H1 (cell line): ENCODE results near the gene FAM241B. TPM values are rescaled to one million over a fixed set of nuclear protein-coding genes. Genes with fewer than 3 reads are reported as not detected.

ENCODE experiments used
- BACH1 ChIP-seq: IDR thresholded peaks from 2 replicates; pipeline ENCODE4 v1.6.1; 2012; ENCODE audit warnings: low read length, improper control_type of control experiment
- CHD1 ChIP-seq: IDR thresholded peaks from 2 replicates; pipeline ENCODE4 v1.6.1; 2012; ENCODE audit warnings: low read depth, low read length, improper control_type of control experiment
- EP300 ChIP-seq, 2 experiments: IDR thresholded peaks; 1 replicate in 1 of 2; 2 replicates in 1 of 2; pipeline ENCODE4 v1.6.1; 2011 to 2012; ENCODE audit warnings: low read depth in 2 of 2, low read length in 2 of 2, mild to moderate bottlenecking in 2 of 2, borderline replicate concordance in 1 of 2, inconsistent platforms in 1 of 2, moderate library complexity in 1 of 2
- HDAC2 ChIP-seq, 2 experiments: fragments of 300-600 bp in 1 of 2; sonication (generic) in 1 of 2; IDR thresholded peaks; 2 replicates each; pipeline ENCODE4 v1.6.1; 2011 to 2012; ENCODE audit warnings: low read depth in 2 of 2, low read length in 2 of 2, mild to moderate bottlenecking in 2 of 2, moderate library complexity in 2 of 2, borderline replicate concordance in 1 of 2, inconsistent platforms in 1 of 2
- RNF2 ChIP-seq: fragments of 200-900, 300-1000 bp; sonication (generic); IDR thresholded peaks from 2 replicates; pipeline ENCODE4 v1.7.1; 2016; ENCODE audit warnings: borderline replicate concordance, low read depth, mild to moderate bottlenecking, antibody characterized with exemption, low read length; ENCODE audit not compliant: poor library complexity, severe bottlenecking; ENCODE audit errors: missing control alignments
- SIN3A ChIP-seq, 2 experiments: IDR thresholded peaks in 1 of 2; conservative IDR thresholded peaks in 1 of 2; 2 replicates each; pipeline ENCODE4 v1.6.1; 2011 to 2012; ENCODE audit warnings: low read length in 2 of 2, improper control_type of control experiment in 1 of 2, low read depth in 1 of 2, mild to moderate bottlenecking in 1 of 2
- TBP ChIP-seq: IDR thresholded peaks from 2 replicates; pipeline ENCODE4 v1.6.1; 2011; ENCODE audit warnings: low read depth, low read length, improper control_type of control experiment
- ZNF274 ChIP-seq: IDR thresholded peaks from 2 replicates; pipeline ENCODE4 v1.7.0; 2012; ENCODE audit warnings: low read length, borderline replicate concordance; ENCODE audit errors: extremely low read depth
- polyA plus RNA-seq, 7 experiments: library from polyadenylated mRNA; depleted of rRNA in 3 of 7; stranded (reverse) in 5 of 7; unstranded in 2 of 7; fragments of >200 nt in 5 of 7; fragments of 200-250 nt in 2 of 7; gene quantifications; 1 replicate in 5 of 7; 2 replicates in 1 of 7; 4 replicates in 1 of 7; pipeline versions ENCODE4 v1.2.1 to v1.2.3, GENCODE V29; 2011 to 2013; ENCODE audit warnings: missing spikeins in 2 of 7, mixed read lengths in 2 of 7
- total RNA-seq: library from RNA; stranded (reverse); fragmentation: NEBNext Ultra II Directional; extraction: Animal tissue kit (Norgen Biotek cat#: 25700); gene quantifications from 2 replicates; pipeline ENCODE4 v1.2.1, GENCODE V29; 2021
- TF ChIP-seq, protein P1 (sequence below): IDR thresholded peaks from 2 replicates; pipeline ENCODE4 v1.6.1; 2012; ENCODE audit warnings: low read length, inconsistent platforms

The FAM241B gene
- total and polyA plus RNA-seq, 2 of the 8 experiments (the other 6 are each of a cell fraction or from before 2014, with no cell fraction given) = 19.3 to 30.1 TPM

GRCh38 chr10:69635428-69636272 is 5.6 kb downstream of the FAM241B start (continued):
- TF ChIP-seq ZNF274 (no peak), BACH1 (no peak), CHD1 (no peak), TBP (no peak), RNF2 (no peak), EP300 (IDR thresholded peaks at IDR 0.05; ENCODE audit: borderline replicate concordance in 1 of 2, low read depth in 2 of 2, low read length in 2 of 2) (no peak), HDAC2 (IDR thresholded peaks at IDR 0.05; ENCODE audit: borderline replicate concordance in 1 of 2, low read depth in 2 of 2, low read length in 2 of 2) (no peak), SIN3A (conservative IDR thresholded peaks at IDR 0.05 in 1 of 2, IDR thresholded peaks at IDR 0.05 in 1 of 2; ENCODE audit: low read depth in 1 of 2, low read length in 2 of 2) (no peak)
- TF ChIP-seq, protein P1, sequence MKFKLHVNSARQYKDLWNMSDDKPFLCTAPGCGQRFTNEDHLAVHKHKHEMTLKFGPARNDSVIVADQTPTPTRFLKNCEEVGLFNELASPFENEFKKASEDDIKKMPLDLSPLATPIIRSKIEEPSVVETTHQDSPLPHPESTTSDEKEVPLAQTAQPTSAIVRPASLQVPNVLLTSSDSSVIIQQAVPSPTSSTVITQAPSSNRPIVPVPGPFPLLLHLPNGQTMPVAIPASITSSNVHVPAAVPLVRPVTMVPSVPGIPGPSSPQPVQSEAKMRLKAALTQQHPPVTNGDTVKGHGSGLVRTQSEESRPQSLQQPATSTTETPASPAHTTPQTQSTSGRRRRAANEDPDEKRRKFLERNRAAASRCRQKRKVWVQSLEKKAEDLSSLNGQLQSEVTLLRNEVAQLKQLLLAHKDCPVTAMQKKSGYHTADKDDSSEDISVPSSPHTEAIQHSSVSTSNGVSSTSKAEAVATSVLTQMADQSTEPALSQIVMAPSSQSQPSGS = no peak
- TF ChIP-seq, all 59 proteins: peak for 0
